ENCODE measurements around the gene IGFBP4.
A peak's percentile ranks its signal among the peaks of the same experiment; 100 is the strongest.

Gene IGFBP4

DNA sequence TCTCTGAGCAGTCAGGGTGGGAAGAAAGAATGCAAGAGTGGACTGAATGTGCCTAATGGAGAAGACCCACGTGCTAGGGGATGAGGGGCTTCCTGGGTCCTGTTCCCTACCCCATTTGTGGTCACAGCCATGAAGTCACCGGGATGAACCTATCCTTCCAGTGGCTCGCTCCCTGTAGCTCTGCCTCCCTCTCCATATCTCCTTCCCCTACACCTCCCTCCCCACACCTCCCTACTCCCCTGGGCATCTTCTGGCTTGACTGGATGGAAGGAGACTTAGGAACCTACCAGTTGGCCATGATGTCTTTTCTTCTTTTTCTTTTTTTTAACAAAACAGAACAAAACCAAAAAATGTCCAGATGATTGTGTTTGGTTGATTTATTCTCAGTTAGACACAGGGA, 14.1 kb downstream of the IGFBP4 start:
- no peak for DNase-seq

GRCh38 chr17:40457964-40458791, 14.9 kb downstream of the IGFBP4 start:
- peak; percentile 77 for DNase-seq

DNA sequence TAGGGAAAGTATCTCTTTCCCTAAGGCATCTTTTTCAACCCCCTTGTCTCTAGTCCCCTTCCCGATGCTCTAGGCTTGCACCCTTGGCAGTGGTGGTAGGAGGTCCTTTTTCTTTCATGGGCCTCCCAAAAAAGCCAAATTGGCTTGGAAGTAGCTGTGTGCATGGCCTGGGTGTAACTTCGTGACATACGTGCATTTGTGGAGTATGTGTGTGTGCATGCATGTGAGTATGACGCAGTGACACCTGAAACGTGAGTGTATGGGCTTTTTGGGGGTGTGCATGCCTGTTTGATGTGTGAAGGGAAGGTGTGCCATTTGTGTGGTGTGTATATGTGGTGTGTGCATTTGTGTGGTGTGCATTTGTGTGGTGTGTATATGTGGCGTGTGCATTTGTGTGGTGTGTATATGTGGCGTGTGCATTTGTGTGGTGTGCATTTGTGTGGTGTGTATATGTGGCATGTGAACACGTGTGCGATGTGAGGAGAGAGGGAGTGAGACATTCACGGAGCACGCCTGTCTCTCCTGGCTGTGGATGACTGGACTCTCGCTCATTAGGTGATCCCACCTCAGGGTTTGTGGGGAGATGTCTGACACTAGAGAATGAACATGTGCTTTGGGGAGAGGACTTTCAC, 15.7 kb downstream of the IGFBP4 start:
- DNase-seq: no peak

DNA sequence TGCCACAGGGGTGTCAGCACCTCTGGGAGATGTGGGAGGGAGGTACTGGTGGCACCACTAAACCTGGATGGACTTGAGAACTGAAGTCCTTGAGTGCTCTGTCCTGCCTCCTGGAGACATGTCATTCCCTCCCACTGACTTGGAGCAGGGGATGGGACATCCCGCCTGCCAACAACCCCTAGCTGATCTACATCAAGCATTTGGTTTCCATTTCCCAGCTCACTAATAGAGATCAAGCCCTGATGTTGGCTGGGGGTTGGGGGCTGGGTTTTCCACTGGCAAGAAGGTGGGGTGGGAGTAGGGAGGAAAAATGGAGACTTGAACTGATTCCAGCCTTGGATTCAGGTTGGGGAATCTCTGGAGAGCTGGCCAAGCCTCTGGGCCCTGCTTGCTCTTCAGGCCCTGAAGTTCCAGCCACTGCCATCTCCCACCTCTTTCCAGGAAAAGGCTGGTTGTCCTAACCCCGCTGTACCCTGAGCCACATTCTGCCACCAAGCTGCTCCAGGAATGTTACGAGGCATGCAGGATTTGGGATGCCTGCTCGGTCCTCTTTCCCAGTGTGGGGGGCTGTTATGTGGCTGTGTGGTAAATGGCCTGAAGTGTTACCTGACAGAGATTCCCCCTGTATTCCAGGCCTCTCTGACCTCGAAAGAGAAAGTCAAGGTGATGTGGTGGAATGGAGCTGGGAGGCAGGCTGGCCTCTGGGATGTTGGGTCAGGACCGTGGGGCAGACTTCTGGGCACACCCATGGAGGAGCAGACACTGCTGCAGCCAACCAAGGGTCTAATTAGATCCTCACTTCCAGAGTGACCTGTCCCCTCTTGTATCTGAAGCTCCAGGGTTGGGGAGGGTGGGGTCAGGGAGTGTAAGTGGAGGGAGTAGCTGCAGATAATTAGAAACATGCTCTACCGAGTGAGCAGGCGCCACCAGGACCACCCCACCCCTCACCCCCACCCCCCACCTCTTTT, 16.7 kb downstream of the IGFBP4 start:
- DNase-seq: no peak

GRCh38 chr17:40460604-40460967, 17.3 kb downstream of the IGFBP4 start:
- DNase-seq: peak; percentile 77

DNA sequence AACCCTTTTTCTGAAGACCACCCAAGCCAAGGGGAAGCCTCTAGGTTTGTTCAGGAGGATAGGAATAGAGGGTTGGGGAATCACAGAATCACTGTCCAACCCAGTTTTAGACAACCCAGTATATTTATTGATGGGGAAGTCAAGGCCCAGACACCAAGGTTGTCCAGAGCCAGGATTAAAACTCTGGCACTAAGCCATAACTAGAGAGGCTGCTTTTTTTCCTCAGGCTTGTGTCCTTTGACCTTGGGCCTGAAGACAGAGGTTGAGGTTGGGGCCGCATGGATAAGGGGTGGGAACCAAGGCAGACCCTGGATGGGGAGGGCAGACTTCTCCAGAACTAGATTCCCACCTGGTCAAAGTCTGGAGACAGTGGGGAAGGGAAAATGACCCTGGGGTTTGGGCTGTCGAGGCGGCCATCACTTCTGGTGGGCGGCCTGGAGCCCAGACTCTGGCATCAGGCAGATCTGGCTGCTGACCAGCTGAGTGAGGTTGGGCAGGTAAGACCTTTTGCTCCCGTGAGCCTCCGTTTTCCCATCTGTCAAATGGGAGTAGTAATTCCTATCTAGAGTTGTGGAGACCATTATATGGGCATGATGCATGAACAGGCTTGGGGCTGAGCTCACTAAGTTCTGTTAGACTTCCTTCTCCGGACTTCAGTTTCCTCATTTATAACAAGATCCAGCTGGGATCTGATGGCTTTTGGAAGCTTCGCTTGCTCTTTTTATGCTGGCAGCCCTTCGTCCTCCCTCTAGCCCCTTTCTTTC, 17.9 kb downstream of the IGFBP4 start:
- peak; percentile 46 for DNase-seq

- no peak for DNase-seq
Observed at GRCh38 chr17:40461732-40462342, 18.6 kb downstream of the IGFBP4 start.

DNA sequence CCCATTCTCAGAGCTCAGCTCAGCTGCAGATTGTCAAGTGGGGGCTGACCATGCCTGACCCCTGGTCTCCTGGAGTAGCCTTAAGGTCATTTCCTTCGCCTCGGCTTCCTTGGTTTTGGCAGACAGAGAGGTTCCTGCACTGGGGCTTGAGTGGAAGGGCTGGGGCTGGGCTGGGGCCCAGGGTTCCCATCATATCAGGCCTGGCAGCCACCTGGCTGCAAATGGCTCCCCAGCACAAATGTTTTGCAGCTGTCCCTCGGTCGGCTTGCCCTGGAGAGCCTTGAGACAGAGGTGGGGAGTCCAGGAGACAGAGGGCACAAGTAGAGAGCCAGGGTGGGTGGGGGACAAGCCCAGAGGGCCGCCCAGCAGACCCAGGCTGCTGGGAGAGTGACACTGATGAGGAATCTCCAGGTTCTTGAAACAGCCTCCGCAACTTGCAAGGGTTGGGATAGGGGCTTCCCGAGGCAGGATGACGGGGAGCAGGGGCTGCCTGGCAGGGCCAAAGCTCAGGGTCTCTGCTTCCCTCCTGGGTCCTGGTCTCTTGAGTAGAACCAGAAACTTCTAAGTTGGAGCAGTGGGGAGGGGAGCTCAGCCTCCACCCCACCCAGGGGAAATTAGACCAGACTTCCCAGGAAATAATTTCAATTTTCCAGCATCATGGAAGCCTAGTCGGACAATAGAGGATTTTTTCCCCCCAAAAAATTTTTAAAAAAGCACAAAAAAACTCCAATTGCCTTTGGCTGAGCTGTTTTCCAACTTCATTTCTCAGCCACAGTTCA, 19.3 kb downstream of the IGFBP4 start:
- no peak for DNase-seq

DNA sequence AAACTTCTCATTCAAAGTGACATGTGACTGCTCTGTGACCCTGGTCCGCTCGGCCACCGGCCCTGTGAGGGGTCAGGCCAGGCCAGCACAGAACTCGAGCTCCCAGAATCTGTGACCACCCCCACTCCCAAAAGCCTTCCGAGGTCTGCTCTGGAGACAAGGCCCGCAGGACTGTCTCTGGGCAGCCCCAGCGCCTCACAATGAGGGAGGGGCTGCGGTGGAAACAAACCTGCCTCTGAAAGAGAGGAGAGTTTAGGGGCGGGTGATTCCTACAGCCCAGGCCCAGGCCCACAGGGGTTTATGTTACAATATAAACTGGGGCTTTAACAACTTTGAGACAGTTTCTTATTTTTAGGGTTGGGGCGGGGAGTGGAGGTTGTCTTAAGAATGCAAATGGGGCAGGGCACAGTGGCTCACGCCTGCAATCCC, 19.9 kb downstream of the IGFBP4 start:
- DNase-seq: no peak

DNA sequence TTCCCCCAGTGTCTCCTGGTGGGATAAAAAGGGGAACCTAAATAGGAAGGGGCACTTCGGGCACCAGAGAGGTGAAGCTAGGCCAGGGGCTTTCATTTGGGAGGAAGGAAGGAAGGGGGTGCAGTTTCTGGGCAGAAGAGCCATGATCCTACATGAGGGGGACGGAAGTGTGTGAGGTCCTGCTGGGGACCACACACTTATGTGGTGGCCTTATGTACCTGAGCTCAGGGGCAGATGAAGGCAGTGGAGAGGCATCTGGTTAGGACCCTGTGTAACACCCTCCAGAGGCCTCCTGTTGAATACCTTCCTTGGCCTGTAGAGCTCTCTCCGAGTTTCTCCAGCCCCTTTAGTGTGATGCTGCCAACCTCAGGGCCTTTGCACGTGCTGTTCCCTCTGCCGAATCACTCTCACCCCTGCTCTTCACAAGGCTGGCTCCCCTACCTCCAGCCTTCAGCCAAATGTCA, 21.2 kb downstream of the IGFBP4 start:
- DNase-seq: no peak

DNA sequence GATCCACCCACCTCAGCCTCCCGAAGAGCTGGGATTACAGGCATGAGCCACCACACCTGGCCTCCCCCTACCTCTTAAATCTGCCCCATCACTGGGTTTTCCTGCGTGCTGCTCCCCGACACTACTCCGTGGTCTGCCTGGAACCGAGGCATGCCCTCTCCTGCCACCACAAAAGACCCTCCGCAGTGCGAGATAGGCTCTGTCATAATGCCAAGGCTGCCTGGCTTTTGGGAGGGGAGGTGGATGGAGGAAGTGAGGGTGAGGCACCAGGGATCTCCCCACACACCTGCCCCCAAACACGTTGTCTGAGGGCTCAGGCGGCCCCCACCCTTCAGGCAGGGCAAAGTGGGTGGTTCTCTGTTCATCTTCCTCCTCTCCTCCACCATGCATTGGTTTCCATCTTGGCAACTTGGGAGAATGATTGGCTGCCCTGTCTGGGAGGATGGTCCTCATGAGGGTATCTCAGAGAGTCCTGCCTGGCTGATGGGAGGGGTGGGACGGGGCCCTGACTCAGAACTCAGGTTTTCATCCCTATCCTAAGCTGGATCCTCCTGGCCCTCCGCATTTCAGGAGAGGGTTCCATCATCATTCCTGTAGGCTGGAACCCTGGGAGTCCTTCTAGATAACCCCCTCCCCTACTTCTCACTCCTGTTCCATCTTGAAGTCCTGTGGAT, 23.2 kb downstream of the IGFBP4 start:
- DNase-seq: no peak

DNA sequence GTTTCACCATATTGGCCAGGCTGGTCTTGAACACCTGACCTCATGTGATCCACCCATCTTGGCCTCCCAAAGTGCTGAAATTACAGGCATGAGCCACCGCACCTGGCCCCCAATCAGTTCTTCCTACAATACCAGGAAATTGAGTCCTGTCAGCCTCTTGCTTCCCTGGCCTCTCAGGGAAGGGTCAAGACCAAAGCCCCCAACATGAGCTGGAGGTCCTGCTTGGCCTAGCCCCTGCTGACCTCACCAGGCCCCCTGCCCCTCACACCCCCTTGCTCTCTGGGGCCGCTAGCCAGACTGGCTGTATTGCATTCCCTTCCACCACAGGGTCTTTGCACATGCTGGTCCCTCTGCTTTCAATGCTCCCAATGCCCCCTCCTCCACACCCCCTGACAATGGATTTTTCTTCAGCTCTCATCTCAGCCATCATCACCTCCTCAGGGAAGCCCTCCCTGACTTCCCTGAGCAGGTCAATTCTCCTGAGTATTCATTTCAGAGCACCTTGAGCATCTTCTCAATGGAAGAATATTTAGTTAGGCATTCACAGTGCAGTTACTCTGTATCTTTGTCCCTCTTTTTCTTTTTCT, 24.1 kb downstream of the IGFBP4 start:
- DNase-seq: no peak

DNA sequence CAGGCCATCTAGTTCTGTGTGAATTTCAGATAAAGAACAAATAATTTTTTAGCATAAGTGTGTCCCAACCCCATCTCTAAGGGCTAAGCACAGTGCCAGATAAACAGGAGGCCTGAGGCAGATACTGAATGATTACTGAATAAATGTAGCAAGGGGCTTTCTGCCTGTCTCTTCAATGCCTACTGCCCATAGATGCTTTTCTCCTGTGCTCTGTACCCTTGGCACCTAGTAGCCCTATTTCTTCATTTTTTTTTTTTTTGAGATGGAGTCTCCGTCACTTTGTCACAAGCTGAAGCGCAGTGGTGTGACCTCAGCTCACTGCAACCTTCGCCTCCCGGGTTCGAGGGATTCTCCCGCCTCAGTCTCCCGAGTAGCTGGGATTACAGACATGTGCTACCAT, 25.3 kb downstream of the IGFBP4 start:
- DNase-seq: no peak

DNA sequence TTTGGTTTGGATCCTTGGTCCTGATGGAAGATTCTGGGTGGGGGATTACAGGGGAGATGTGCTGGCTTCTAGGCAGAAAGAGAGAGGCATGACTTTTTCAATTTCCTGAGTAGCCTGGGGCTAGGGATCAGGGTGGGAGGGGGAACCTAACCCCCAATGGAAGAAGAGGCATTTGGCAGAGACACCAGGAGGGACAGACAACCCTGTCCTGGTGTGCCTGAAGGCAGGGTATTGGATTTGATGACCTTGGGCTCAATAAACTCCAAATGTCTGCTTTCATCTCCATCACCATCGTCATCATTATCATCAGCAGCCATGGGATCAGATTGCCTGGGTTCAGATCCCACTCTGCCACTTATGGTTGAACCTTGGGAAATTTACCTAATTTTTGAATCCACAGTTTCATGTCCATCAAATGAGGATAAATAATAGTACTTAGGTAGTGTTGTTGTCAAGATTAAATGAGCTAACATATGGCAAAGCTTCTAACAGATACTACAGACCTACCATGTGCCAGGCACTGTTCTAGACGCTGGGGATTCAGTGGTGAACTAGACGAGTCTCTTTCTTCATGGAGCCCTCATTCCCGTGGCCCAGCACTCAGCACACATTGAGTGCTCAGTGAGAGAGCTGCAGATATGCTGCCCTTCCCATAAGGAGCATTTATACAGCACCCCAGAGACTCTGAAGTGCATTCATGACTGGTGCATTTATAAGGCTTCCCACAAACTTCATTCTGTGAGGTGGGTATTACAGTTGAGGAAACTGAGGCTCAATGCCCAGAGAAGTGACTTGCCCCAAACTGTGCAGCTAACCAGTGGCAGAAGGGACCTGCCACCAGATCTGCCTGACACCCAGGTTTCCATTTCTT, 26.8 kb downstream of the IGFBP4 start:
- DNase-seq: no peak

- no peak for DNase-seq
Observed at GRCh38 chr17:40470932-40471828, 27.9 kb downstream of the IGFBP4 start.

DNA sequence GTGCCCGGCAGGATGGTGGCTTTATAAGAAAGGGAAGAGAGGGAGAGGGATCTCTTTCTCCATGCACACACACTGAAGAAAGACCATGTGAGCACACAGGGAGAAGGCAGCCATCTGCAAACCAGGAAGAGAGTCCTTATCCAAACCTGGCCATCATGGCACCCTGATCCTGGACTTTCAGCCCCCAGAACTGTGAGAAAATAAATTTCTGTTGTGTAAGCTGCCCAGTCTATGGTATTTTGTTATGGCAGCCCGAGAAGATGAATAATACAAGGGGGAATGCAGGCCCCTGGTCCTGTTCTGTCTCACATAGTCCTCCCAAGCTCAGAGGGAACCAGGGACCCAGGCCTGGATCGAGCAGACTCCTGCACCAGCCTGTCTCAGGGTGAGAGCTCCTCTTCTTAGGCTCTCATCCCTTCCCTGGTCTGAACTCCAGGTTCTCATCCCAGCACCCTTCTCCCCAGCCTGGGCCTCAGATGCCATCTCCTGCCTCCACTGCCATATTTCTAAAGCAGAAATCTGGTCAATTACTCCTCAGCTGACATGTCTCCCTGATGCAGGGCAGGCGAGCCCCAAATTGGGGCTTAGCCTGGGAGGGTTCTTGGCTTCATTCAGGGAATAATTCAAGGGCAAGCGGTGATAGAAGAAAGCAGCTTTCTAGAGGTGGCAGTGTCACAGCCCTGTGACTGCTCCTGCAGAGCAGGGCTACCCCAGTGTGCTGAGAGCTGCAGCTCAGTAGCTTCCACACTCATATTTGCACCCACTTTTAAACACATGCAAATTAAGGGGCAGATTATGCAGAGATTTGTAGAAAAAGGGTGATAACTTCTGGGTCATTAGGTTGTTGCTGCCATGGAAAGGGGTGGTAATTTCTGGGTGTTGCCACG, 28.8 kb downstream of the IGFBP4 start:
- no peak for DNase-seq
